ENCODE results near the gene LMAN2L. TPM values are rescaled to one million over a fixed set of nuclear protein-coding genes. Genes with fewer than 3 reads are reported as not detected.

LMAN2L gene
- total RNA-seq, 1 experiment from 2014 or later: 24.0 TPM

GRCh38 chr2:96770442-96771202 is 30.8 kb upstream of the LMAN2L start:
- ChIA-PET CTCF (no interaction called here), POLR2A (ENCODE audit: low non-redundant PET) (no interaction called here)
- TF ChIP-seq CTCF (conservative IDR thresholded peaks at IDR 0.05; ENCODE audit: low read depth, low read length) (no peak), EZH2 (IDR thresholded peaks at IDR 0.05; ENCODE audit: borderline replicate concordance, low read depth, low read length, poor library complexity, severe bottlenecking) (no peak)
- Histone ChIP-seq H3K27me3 (replicated peaks; ENCODE audit: insufficient read depth, low read depth, low read length, poor library complexity) (no peaks in the 10 kb centered on the region), H3K9me3 (ENCODE audit: low read depth, low read length, poor library complexity, severe bottlenecking) (no peaks in the 10 kb centered on the region), H3K36me3 (ENCODE audit: insufficient read depth, low read length, poor library complexity, severe bottlenecking) (no peaks in the 10 kb centered on the region), H3K27ac (ENCODE audit: low read depth, low read length, poor library complexity, severe bottlenecking) (no peak overlapping the region), H3K4me1 (ENCODE audit: insufficient read depth, low read length, poor library complexity, severe bottlenecking) (no peaks in the 10 kb centered on the region), H3K4me3 (ENCODE audit: low read depth, low read length, poor library complexity, severe bottlenecking) (no peak overlapping the region)
- DNase-seq (ENCODE audit: low spot score): no peak
- BruUV-seq (replicated peaks): no TSS peak
- intact Hi-C loops (cut with micrococcal nuclease; ENCODE audit: unreplicated experiment): no loop called here

- Histone ChIP-seq H3K4me3 (ENCODE audit: low read depth, low read length, poor library complexity, severe bottlenecking) (no peak overlapping the region), H3K9me3 (ENCODE audit: low read depth, low read length, poor library complexity, severe bottlenecking) (no peaks in the 10 kb centered on the region), H3K27ac (ENCODE audit: low read depth, low read length, poor library complexity, severe bottlenecking) (no peak overlapping the region), H3K27me3 (replicated peaks; ENCODE audit: insufficient read depth, low read depth, low read length, poor library complexity) (no peaks in the 10 kb centered on the region), H3K4me1 (ENCODE audit: insufficient read depth, low read length, poor library complexity, severe bottlenecking) (peaks cover under 1% of the 10 kb centered on the region), H3K36me3 (ENCODE audit: insufficient read depth, low read length, poor library complexity, severe bottlenecking) (no peaks in the 10 kb centered on the region)
- ChIA-PET CTCF (no interaction called here), POLR2A (ENCODE audit: low non-redundant PET) (no interaction called here)
- intact Hi-C loops (cut with micrococcal nuclease; ENCODE audit: unreplicated experiment): loop anchor here (10.0 kb wide), 1 partner anchor 165 kb away; no protein-coding TSS in a partner anchor
- no peak for TF ChIP-seq EZH2 (IDR thresholded peaks at IDR 0.05; ENCODE audit: borderline replicate concordance, low read depth, low read length, poor library complexity, severe bottlenecking)
- TF ChIP-seq CTCF (conservative IDR thresholded peaks at IDR 0.05; ENCODE audit: low read depth, low read length): no peak
- DNase-seq (ENCODE audit: low spot score): no peak
- BruUV-seq (replicated peaks): no TSS peak
These were observed 29.9 kb upstream of the LMAN2L start for GRCh38 chr2:96769814-96770213.

DNA sequence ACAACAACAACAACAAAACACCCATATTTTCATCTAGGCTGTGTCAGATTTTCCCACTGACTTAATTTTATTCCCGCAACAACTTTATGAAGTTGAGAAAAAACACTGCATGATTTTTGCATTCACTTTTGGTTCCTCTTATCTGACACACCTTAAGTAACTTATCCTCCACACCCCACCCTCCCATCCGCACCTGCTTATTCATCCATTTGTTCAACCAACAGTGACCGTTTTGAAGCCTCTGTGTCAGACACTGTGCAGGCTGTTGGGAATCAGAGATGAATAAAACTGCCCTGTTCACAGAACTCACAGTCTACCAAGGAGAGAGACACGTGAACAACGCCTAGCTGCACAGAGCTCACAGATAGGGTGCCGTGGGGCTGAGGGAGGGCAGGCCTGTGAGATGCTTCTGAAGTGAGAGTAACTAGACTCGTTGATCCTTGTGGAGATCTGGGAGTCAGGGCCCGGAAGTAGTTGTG is 28.3 kb upstream of the LMAN2L start:
- intact Hi-C loops (cut with micrococcal nuclease; ENCODE audit: unreplicated experiment): loop anchor here (10.0 kb wide), 1 partner anchor 163 kb away; no protein-coding TSS in a partner anchor
- POLR2A ChIA-PET (ENCODE audit: low non-redundant PET): interaction anchor here (0.5 kb wide), 1 partner anchor 90 kb away, joined by 4 read pairs; no protein-coding TSS in a partner anchor

More for the DNA sequence above, 28.3 kb upstream of the LMAN2L start:
- Histone ChIP-seq H3K36me3 (ENCODE audit: insufficient read depth, low read length, poor library complexity, severe bottlenecking) (no peaks in the 10 kb centered on the region), H3K4me3 (ENCODE audit: low read depth, low read length, poor library complexity, severe bottlenecking) (no peak overlapping the region), H3K27ac (ENCODE audit: low read depth, low read length, poor library complexity, severe bottlenecking) (no peak overlapping the region), H3K4me1 (ENCODE audit: insufficient read depth, low read length, poor library complexity, severe bottlenecking) (peaks cover 6% of the 10 kb centered on the region), H3K9me3 (ENCODE audit: low read depth, low read length, poor library complexity, severe bottlenecking) (no peaks in the 10 kb centered on the region), H3K27me3 (replicated peaks; ENCODE audit: insufficient read depth, low read depth, low read length, poor library complexity) (no peaks in the 10 kb centered on the region)
- CTCF ChIA-PET: no interaction called here
- no peak for TF ChIP-seq EZH2 (IDR thresholded peaks at IDR 0.05; ENCODE audit: borderline replicate concordance, low read depth, low read length, poor library complexity, severe bottlenecking)
- no peak for TF ChIP-seq CTCF (conservative IDR thresholded peaks at IDR 0.05; ENCODE audit: low read depth, low read length)
- BruUV-seq (replicated peaks): no TSS peak
- no peak for DNase-seq (ENCODE audit: low spot score)

Measured in A673 (cell line).